HG02840 (cell line): Measurements from ENCODE around the gene HSPA5.
"Not testable (repeated sequence)": the region's sequence is repeated elsewhere in the genome, so short reads cannot be mapped to it uniquely, and the experiment has no call there.

Experiments used
- ATAC-seq: cut with Tn5 transposase; IDR thresholded peaks from one replicate; pipeline ENCODE4 v1.9.1; 2021; ENCODE audit warnings: mild to moderate bottlenecking, moderate library complexity, moderate number of reproducible peaks; ENCODE audit not compliant: unreplicated experiment, low FRiP score

HSPA5 gene

GRCh38 chr9:125195591-125195990 is 45.6 kb downstream of the HSPA5 start:
- not testable (repeated sequence) for ATAC-seq

GRCh38 chr9:125194466-125194865 is 46.7 kb downstream of the HSPA5 start:
- not testable (repeated sequence) for ATAC-seq

- no peak for ATAC-seq
Observed at GRCh38 chr9:125190361-125190801, 50.8 kb downstream of the HSPA5 start.

GRCh38 chr9:125189361-125190289 is 51.5 kb downstream of the HSPA5 start, which contains the start of gene PPP6C:
Gene PPP6C (minus strand): TSS chr9:125189803. CDS start chr9:125189718, 85 bp downstream.
- peak; percentile 96 for ATAC-seq

GRCh38 chr9:125189011-125189360 is 52.2 kb downstream of the HSPA5 start:
- peak; percentile 27 for ATAC-seq
